AG08395 (cell line): Measurements from ENCODE around the gene FOXP3.

ENCODE experiments used
- DNase-seq: peaks from one replicate; pipeline ENCODE4 v3.0.0; 2012; ENCODE audit warnings: mixed read lengths, low spot score

The FOXP3 gene

DNA sequence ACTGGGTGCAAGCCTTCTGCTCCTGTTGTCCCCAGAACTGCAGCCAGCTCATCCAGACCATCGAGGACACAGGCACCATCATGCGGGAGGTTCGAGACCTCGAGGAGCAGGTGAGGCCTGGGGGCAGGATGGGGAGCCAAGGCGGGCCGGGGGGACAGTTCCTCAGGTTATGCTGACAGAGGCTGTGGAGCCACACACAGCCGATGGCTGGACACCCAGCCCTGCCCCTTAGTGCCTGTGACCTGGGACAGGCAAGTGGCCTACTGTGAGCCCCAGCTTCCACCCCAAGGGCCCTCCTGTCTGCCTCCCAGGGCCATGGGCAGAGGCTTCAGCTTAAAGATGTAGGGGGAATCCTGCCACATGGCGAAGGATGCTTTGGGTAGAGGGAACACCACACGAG, 14.9 kb downstream of the FOXP3 start:
- DNase-seq: no peak

DNA sequence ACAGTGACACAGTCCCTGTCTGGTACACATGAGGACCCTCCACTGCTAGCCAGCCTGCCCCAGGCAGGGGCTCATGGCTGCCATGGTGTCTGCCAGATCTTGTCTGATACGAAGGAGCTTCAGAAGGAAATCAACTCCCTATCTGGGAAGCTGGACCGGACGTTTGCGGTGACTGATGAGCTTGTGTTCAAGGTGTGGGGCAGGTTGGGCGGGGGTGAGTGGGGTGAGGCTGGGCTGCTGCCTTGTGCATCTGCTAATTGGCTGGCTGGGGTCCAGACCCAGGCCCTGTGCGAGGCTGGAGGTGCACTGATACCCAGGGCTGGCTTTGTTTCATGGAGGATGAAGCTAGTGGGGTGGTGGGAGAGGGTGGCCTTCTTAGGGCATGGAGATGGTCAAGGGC, 15.4 kb downstream of the FOXP3 start:
- DNase-seq: no peak

DNA sequence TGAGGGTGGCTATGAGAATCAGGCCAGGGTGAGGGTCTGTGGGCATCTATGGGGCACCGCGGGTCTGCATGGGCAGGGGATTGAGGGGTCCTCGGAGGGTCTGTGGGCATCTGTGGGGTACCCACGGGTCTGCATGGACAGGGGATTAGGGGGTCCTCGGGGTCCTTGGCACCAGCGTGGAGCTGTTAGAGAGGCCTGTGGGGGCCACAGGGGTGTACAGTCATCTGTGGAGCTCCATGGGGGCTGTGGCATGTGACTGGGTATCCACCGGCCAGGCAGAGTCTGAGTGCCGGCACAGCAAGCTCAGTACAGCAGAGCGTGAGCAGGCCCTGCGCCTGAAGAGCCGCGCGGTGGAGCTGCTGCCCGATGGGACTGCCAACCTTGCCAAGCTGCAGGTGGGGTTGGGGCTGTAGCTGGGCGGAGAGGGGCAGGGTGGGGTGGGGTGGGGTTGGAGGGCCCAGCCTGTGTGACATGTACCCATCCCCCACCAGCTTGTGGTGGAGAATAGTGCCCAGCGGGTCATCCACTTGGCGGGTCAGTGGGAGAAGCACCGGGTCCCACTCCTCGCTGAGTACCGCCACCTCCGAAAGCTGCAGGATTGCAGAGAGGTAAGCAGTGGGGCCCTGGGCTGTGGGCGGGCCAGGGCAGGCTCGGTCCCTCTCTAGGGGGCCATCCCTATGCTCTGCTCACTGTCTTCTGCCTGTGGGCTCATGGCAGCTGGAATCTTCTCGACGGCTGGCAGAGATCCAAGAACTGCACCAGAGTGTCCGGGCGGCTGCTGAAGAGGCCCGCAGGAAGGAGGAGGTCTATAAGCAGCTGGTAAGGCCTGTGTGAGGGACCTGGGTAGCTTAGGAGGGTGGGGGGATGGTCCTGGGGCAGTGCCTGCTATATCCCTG, 16.3 kb downstream of the FOXP3 start:
- DNase-seq: no peak

DNA sequence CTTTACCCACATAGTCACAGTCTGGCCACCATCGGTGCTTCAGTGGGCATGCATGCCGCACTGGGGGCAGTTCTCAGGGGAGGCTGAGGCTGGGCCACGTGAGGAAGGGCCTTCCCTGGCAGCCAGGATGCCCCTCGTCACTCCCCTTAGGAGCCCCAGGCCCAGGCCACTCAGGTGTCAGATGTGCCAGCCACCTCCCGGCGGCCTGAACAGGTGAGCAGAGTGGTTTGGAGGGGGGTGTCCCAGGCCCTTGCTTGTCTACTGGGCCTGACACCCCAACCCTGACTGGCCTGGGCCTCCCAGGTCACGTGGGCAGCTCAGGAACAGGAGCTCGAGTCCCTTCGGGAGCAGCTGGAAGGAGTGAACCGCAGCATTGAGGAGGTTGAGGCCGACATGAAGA, 17.2 kb downstream of the FOXP3 start:
- DNase-seq: no peak

DNA sequence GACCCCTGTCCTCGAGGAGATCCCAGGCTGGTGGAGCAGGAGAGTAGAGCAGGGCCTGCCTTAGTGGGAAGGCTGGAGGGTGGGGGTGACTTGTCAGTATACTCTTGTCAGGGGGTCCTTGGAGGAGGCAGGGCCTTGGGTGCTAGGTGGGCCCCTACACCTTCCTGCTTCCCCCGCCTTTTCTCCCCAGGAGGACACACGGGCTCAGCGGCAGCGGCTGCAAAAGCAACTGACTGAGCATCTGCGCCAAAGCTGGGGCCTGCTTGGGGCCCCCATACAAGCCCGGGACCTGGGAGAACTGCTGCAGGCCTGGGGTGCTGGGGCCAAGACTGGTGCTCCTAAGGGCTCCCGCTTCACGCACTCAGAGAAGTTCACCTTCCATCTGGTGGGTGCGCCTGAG, 18.0 kb downstream of the FOXP3 start:
- DNase-seq: no peak

DNA sequence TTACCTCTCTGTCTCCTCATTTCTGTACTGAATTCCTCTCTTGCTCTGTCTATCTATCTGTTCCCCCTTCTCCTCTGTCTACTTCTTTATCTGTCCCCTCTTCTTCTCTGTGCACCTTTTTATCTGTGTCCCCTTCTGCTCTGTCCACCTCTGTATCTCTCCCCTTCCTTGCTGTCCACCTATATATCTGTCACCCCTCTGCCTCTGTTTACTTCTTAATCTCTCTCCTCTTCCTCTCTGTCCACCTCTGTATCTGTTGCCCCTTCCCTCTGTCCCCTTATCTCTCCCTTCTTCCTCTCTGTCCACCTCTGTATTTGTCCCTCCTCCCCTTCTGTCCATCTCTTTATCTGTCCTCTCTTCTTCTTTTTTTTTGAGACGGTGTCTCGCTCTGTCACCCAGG, 20.3 kb downstream of the FOXP3 start:
- DNase-seq: no peak

DNA sequence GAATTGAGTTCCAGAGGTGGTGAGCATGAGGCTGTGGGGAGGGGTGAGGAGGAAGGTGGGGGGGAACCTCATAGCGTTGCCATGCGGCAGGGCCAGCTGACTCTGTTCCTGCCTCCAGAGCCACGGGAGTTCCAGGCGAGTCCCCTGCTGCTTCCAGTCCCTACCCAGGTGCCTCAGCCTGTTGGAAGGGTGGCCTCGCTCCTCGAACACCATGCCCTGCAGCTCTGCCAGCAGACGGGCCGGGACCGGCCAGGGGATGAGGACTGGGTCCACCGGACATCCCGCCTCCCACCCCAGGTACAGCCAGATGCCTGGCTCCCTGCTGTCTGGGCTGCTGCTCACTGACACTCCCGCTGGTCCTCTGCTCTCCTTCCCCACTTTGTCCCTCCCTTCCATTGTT, 21.3 kb downstream of the FOXP3 start:
- no peak for DNase-seq

DNA sequence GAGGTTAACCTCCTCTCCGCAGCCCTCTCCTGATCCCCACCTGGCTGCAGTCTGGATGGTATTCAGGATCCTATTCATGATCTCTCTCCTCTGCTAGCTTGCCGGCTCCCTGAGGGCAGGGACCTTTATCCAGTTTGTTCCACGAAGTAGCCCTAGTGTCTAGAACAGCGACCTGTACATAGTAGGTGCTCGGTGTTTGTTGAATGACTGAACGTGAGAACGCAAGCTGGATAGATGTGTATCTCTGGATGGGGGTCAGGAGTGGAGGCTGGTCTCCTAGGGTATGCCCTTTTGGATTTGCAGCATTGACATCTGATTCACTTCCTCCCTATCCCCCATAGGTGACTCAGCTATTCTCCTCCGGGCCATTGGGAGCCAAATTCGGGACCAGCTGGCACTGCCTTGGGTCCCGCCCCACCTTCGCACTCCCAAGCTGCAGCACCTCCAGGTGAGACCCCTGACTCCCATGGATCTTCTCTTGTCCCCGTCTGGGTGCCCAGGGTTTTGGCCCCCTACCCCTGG, 21.9 kb downstream of the FOXP3 start:
- DNase-seq: no peak

DNA sequence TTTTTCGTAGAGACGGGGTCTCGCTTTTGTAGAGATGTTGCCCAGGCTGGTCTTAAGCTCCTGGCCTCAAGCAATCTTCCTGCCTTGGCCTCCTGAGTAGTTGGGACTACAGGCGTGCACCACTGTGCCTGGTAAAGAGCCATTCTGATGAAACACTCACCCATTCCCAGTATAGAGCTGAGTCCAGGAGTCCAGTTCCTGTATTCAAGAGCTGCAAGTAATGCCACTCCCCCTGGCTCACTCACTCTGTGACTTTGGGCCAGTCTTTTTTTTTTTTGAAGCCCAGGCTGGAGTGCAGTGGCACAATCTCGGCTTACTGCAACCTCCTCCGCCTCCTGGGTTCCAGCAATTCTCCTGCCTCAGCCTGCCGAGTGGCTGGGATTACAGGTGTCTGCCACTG, 25.8 kb downstream of the FOXP3 start:
- DNase-seq: no peak

DNA sequence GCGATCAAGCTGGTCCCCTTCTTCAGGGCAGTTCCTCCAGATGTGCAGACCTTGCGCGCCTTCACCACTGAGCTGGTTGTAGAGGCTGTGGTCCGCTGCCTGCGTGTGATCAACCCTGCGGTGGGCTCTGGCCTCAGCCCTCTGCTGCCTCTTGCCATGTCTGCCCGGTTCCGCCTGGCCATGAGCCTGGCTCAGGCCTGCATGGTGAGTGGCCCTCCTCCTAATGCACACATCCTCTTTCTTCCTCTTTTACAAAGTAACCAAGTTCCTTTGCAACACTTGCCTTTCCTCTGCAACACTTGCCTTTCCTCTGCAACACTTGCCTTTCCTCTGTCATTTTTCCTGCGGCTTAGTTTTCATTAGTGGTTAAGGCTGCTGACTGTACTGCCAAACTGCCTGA, 27.4 kb downstream of the FOXP3 start:
- DNase-seq: no peak

DNA sequence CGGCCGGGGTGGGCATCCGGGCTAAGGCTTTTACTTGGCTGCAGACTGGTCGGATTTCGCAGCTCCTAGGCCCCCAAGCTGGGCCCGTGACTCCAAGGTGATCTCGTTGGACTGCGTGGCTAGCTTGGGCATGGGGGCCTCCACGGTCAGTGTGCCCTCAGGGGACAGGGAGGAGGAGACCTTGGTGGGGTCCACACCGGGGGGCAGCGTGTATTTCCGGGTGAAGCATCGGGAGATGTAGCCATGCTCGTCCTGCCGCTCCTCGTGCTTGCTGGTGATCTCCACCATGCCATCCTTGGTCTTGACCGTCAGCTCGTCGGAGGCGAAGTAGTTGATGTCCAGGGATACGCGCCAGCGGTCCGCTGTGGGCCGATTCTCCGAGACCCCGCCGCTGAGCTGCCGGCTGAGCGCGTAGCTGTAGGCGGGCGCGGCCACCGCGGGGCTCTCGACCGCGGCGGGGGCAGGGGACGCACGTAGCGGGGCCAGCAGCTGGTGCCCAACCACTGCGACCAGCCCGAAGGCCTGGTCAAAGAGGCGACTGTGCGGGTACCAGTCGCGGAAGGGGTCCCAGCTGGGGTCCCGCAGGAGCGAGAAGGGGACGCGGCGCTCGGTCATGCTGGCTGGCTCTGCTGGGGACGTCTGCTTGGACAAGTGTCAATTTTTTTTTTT, 30.5 kb downstream of the FOXP3 start:
- DNase-seq: no peak

DNA sequence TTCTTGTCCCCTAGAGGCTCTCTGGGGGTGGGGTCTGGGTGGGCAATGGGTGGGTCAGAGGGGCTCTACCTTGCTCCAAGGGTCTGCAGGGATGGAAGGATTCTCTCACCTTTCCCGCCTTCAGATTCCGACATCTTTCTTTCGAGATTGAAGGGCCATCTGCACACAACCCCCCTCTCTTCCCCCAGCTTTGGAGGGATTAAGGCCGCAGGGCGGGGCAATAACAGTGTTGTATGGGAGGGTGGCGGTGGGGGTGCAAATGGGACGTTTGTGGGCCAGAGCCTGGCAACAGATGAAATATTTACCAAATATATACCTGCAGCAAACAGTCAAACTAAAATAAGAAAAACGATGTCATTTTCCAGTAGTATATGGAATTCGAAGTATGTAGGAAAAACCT, 31.3 kb downstream of the FOXP3 start, which contains the start of gene CACNA1F:
Gene CACNA1F (minus strand): TSS at position 165 of the 400 bp plus-strand sequence. CDS start 31 bp downstream, at position 134.
- no peak for DNase-seq

DNA sequence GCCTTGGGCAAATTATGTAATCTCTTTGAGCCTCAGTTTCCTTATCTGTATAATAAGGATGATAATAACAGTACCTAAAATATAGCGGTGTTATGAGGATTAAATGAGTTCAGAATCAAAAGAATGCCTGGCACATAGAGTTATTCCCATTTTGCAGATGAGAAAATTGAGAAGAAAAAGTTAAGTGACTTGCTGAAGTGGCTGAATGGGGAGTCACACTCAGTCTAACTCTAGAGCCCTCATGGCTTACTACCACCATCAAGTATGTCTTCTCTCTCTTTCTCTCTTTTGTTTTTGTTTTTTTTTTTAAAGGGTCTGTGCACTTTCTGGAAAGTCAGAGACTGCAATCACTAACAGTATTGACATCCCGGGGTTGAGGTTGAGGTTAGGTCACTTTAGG, 32.0 kb downstream of the FOXP3 start:
- no peak for DNase-seq

DNA sequence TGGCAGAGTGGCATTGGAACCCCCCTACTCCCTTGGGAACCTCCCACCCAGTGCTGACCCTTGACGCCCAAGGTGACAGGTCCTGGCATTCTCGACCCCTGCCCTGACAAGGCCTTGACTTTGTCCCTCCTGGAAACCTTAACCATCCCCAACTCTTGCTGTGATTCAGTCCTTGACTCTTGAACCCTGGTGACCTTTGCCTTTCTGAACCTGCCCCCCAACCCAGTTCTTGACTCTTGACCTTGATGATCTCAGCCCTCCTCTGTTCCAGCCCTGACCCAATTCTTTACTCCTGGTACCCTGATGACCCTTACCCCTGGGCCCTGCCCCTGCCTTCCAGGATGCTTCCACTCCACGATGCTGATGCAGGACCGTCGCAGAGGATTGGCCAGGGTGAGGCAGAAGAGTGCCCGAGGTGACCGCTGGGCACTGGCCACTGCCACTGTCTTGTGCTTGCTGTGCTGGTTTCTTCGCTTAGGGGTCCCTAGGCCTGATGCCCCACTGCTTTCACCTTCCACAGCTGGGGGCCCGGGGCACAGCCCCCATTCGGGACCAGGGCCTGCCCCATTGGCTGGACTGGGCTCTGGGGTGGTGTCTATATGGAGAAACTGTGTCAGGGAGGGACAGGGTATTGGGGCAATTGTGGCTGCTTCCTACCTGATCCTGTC, 33.0 kb downstream of the FOXP3 start:
- no peak for DNase-seq

DNA sequence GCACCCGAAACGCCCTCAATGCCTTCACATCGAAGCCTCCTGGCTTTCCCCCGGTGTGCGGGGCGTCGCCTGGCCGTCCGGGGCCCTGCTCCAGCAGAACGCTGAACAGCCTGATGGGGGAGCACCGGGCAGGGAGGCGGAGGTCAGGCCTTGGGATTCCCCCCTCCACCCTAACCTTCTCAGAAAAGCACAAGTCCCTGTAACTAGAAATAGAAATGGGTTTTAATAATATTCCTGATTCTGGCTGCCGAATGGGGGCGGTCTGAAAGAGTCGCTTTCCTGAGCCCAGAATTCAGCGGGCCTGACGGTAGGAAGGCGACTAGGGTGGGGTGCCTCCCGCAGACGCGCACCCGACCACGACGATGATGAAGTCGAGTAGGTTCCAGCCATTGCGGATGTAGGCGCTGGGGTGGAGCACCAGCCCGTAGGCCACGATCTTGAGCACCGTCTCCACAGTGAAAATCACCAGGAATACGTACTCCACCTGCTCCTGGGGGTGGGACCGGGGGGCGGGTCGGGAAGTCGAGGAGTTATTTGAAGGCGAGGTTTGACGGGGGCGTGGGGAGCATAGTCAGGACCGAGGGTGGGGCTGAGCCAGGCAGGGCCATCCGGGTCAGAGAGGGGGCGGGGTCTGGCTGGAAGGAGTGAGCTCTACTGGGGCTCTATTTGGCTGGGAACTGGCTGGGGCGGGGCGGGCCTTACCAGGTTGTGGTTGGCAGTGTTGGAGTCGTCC, 33.8 kb downstream of the FOXP3 start:
- DNase-seq: no peak

DNA sequence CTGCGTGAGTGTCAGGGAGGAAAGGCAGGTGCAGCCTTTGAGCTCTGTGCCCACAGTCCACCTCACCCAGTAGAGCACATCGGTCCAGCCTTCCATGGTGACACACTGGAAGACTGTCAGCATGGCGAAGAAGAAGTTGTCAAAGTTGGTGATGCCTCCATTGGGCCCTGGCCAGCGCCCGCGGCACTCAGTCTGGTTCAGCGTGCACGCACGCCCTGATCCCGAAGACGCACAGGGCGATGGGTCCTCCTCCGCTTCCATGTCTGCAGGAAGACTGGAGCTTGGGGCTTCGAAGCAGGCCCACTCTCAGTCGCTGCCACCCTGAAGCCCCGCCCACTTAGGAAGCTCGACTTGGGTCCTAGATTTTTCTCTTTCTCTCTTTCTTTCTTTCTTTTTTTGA, 36.3 kb downstream of the FOXP3 start:
- DNase-seq: no peak

DNA sequence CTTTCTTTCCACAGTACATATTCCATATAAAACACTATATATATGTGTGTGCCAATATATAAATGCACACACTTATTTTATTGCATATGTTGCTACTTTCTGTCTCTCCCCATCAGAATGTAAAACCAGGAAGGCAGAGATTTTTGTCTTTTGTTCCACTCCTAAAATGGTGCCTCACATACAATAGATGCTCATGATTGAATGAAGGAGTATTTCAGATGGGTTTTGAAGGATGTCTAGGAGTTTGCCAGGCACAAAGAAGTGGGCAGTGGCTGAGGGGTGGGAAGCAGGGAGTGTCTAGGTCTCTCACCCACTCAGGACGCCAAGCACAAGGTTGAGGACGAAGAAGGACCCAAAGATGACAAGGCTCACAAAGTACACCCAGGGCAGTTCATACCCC, 36.8 kb downstream of the FOXP3 start:
- no peak for DNase-seq

DNA sequence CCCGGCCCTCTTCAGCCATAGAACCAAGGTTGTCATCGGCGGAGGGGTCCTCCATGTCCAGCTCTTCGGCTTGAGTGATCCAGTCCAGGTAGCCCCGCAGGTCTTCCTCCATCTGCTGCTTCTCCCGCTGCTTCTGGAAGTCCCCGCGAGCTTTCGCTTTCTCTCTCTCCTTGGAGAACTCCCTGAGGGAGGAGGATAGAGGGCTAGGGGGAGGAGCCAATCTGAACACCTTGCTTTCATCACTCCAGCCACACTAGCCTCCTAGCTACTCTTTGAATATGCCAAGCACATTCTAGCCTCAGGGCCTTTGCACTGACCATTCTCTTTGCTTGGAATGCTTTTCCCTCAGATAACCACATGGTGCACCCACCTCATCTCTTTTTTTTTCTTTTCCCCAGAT, 37.6 kb downstream of the FOXP3 start:
- no peak for DNase-seq

DNA sequence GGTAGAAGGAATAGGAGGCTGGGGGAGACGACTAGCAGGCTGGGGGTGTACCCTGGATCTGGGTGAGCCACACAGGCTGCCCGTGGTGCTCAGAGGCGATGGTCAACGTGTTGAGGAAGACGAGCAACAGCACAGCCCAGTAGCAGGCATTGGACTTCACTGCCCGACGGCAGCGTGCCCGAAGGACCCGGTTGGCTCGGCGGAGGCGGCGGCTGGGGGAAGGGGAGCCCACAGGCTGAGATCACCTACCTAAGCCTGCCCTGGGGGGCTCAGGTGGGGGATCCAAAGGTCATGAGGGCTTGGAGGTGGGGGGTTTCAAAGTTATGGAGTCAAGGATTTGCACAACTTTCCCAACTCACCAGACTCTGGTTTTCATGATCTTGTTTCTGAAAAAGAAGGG, 38.7 kb downstream of the FOXP3 start:
- no peak for DNase-seq

DNA sequence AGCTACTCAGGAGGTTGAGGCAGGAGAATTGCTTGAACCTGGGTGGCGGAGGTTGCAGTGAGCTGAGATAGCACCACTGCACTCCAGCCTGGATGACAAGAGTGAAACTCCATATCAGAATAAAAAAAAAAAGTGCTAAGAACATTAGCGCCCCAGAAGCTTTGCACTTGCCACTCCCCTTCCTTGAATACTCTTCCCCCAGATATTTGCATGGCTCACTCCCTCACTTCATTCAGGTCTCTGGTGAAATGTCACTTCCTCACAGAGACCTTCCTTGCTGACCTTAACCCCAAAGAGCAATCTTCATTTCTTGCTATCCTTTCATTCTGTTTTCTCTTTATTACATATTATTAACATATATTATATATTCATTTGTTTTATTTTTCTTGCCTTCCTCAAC, 42.6 kb downstream of the FOXP3 start:
- no peak for DNase-seq

DNA sequence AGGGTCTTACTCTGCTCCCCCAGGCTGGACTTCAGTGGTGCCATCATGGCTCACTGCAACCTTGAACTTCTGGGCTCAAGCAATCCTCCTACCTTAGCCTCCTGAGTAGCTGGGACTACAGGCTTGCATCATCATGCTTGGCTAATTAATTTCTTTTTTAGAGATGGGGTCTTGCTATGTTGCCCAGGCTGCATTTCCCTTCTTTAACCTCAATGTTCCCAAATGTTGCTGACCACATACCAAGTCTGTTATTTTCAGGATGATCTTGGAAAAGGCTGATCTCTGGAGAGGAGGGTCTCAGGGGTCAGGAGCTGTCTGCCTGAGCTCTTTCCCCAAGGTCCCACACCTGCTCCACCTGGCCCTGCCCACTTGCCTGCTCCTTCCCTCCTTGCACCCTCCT, 44.4 kb downstream of the FOXP3 start:
- no peak for DNase-seq

DNA sequence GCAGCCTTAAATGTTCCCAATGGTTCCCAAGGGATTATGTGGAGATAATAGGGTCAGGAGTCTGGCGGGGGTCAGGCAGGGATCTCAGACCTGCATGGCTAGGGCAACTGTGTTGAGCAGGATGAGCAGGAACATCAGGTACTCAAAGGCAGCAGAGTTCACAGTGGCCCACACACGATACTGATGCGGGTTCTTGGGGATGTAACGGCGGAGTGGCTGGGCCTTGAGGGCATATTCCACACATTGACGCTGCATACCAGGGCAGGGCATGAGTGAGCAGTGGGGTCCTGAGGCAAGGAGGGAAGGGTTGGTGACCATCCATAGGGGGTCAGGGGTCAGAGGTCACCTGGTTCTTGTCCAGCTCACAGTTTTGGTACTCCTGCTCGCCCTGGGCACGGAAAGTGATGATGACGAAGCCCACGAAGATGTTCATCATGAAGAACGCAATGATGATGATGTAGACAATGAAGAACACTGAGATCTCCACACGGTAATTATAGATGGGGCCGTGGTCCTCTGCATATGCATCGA, 49.4 kb downstream of the FOXP3 start:
- DNase-seq: no peak
